GM13977 (cell line): Measurements from ENCODE around the gene METTL16.
"Not testable (repeated sequence)": the region's sequence is repeated elsewhere in the genome, so short reads cannot be mapped to it uniquely, and the experiment has no call there.

Source experiments
- DNase-seq: peaks from one replicate; pipeline ENCODE4 v3.0.0; 2012; ENCODE audit warnings: low spot score
- CTCF ChIP-seq: IDR thresholded peaks from 2 replicates; pipeline ENCODE4 v1.5.1; 2012; ENCODE audit warnings: mild to moderate bottlenecking, control low read depth; ENCODE audit not compliant: insufficient read depth; ENCODE audit errors: extremely low read depth, missing control alignments
- in situ Hi-C: fragments of 300-500 bp; cut with MboI; formaldehyde crosslinking; loops from one replicate; pipeline ENCODE4 v1.12.0; 2022; ENCODE audit warnings: low sequenced_read_pairs, low pct_unique_long_range_greater_than_20kb, mixed read lengths, inconsistent platforms; ENCODE audit not compliant: unreplicated experiment

Gene METTL16

GRCh38 chr17:2442166-2442565 is 69.5 kb downstream of the METTL16 start:
- in situ Hi-C loops = no loop called here
- no peak for DNase-seq

GRCh38 chr17:2440930-2441329 is 70.8 kb downstream of the METTL16 start:
- DNase-seq = no peak
- in situ Hi-C loops = no loop called here
- TF ChIP-seq CTCF = no peak

More at GRCh38 chr17:2442166-2442565, 69.5 kb downstream of the METTL16 start:
- TF ChIP-seq CTCF = no peak

DNA sequence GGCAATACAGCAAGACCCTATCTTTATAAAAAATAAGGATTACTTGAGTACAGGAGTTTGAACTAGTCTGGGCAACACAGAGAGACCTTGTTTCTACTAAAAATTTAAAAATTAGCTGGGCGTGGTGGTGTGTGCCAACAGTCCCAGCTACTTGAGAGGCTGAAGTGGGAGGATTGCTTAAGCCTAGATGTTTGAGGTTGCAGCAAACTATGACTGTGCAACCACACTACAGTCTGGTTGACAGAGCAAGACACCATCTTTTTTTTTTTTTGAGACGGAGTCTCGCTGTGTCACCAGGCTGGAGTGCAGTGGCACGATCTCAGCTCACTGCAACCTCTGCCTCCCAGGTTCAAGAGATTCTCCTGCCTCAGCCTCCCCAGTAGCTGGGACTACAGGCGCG is 71.7 kb downstream of the METTL16 start:
- in situ Hi-C loops, DNase-seq: not testable (repeated sequence)

- in situ Hi-C loops = no loop called here
- TF ChIP-seq CTCF = no peak
- no peak for DNase-seq
Observed at GRCh38 chr17:2438823-2439222, 72.9 kb downstream of the METTL16 start.

- in situ Hi-C loops = no loop called here
- no peak for DNase-seq
- TF ChIP-seq CTCF = no peak
Observed at GRCh38 chr17:2436316-2436905, 75.3 kb downstream of the METTL16 start.

GRCh38 chr17:2435862-2436261 is 75.8 kb downstream of the METTL16 start:
- in situ Hi-C loops = no loop called here
- TF ChIP-seq CTCF = no peak
- no peak for DNase-seq

DNA sequence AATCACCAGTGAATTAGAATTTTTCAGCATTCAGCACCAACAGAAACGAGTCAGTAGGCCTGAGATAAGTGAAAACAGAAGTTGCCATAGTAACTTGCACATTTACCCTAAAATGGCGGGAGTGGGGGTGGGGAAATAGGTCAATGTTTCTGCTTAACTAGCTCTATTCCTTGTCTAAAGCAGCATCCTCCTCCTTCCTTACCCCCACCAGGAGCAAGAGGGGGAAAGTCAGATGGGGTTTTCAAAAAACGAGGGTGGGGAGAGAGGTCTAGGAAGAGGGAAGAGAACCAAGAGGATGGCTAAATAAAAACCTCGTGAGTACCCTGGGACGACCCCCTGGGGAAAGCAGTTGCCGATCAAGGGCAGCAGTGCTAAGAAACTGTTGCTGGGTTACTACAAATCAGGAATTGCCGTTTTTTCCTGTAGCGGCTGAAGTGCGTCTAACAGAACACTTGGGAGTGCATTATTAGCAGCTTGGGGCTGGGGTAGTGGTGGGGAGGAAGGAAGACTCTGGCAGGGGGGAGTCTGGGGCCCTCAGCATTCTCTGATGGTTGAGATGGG is 76.4 kb downstream of the METTL16 start:
- in situ Hi-C loops = no loop called here
- TF ChIP-seq CTCF = no peak
- DNase-seq = no peak
